T-helper 1 cell treated with Interleukin-12 subunit alpha and Interleukin-12 subunit beta and Interleukin-4 antibody, amounts not matched to agents 30 ng/mL and 1 ng/mL, for 36 hours (primary cell): ENCODE measurements around the gene SAMD10. TPM values are rescaled to one million over a fixed set of nuclear protein-coding genes. Genes with fewer than 3 reads are reported as not detected.

Source experiments
- intact Hi-C: fragments of 100-400 bp; cut with micrococcal nuclease; formaldehyde crosslinking; loops from one replicate; pipeline ENCODE4 v1.15.1; 2024
- total RNA-seq: library from RNA; stranded (reverse); gene quantifications from 2 replicates; pipeline ENCODE4 v1.2.3, GENCODE V29; 2022

SAMD10 gene
- total RNA-seq, 1 donor from 2014 or later: 44.0 TPM

- intact Hi-C loops: no loop called here
These were observed 53.1 kb downstream of the SAMD10 start for GRCh38 chr20:63926298-63926697.

- intact Hi-C loops: no loop called here
These were observed 55.2 kb downstream of the SAMD10 start for GRCh38 chr20:63924241-63924640.

Other genes starting within 250 kb of the SAMD10 start
- gene LIME1, start 243.0 kb downstream of the SAMD10 start, total RNA-seq: 73.8 and 77.7 TPM in 2 replicates
- 66.1 and 70.4 TPM in 2 replicates for gene SLC2A4RG, start 239.9 kb downstream of the SAMD10 start, total RNA-seq
- 0.54 and 0.61 TPM in 2 replicates for gene ZBTB46, start 148.4 kb downstream of the SAMD10 start, total RNA-seq
- not detected in 2 replicates for gene ABHD16B, start 118.1 kb downstream of the SAMD10 start, total RNA-seq
- 53.8 and 53.9 TPM in 2 replicates for gene TPD52L2, start 114.4 kb downstream of the SAMD10 start, total RNA-seq
- 58.3 and 58.4 TPM in 2 replicates for gene DNAJC5, start 84.5 kb downstream of the SAMD10 start, total RNA-seq
- gene UCKL1, start 23.2 kb downstream of the SAMD10 start, total RNA-seq: 43.0 and 45.5 TPM in 2 replicates
- gene ZNF512B, start 9.7 kb downstream of the SAMD10 start, total RNA-seq: 29.0 and 29.5 TPM in 2 replicates
- gene PRPF6, start 1.5 kb upstream of the SAMD10 start, total RNA-seq: 85.2 and 85.6 TPM in 2 replicates
- 14.7 and 15.5 TPM in 2 replicates for gene C20orf204, start 56.5 kb upstream of the SAMD10 start, total RNA-seq
- gene SOX18, start 70.0 kb upstream of the SAMD10 start, total RNA-seq: 1.8 and 2.2 TPM in 2 replicates
- gene TCEA2, start 83.6 kb upstream of the SAMD10 start, total RNA-seq: 47.4 and 48.2 TPM in 2 replicates
- gene RGS19, start 99.9 kb upstream of the SAMD10 start, total RNA-seq: 99.2 and 101 TPM in 2 replicates
- gene OPRL1, start 100.4 kb upstream of the SAMD10 start, total RNA-seq: 0.61 and 0.64 TPM in 2 replicates
- gene LKAAEAR1, start 104.8 kb upstream of the SAMD10 start, total RNA-seq: not detected in 2 replicates
- gene NPBWR2, start 127.9 kb upstream of the SAMD10 start, total RNA-seq: not detected in 2 replicates
- gene MYT1, start 184.8 kb upstream of the SAMD10 start, total RNA-seq: not detected in 2 replicates